ENCODE results near the gene TMA16.

- TF ChIP-seq, protein P1, sequence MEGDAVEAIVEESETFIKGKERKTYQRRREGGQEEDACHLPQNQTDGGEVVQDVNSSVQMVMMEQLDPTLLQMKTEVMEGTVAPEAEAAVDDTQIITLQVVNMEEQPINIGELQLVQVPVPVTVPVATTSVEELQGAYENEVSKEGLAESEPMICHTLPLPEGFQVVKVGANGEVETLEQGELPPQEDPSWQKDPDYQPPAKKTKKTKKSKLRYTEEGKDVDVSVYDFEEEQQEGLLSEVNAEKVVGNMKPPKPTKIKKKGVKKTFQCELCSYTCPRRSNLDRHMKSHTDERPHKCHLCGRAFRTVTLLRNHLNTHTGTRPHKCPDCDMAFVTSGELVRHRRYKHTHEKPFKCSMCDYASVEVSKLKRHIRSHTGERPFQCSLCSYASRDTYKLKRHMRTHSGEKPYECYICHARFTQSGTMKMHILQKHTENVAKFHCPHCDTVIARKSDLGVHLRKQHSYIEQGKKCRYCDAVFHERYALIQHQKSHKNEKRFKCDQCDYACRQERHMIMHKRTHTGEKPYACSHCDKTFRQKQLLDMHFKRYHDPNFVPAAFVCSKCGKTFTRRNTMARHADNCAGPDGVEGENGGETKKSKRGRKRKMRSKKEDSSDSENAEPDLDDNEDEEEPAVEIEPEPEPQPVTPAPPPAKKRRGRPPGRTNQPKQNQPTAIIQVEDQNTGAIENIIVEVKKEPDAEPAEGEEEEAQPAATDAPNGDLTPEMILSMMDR (IDR thresholded peaks at IDR 0.05) = no peak
- no peak for TF ChIP-seq POLR2A (IDR thresholded peaks at IDR 0.05)
- no peak for TF ChIP-seq EP300 (IDR thresholded peaks at IDR 0.05)
Observed at GRCh38 chr4:163540448-163540847, 46.0 kb downstream of the TMA16 start.
